ENCODE measurements around the gene DISP2. TPM values are rescaled to one million over a fixed set of nuclear protein-coding genes. Genes with fewer than 3 reads are reported as not detected.

DISP2 gene
- total and polyA plus RNA-seq, 2 experiments from 2014 or later = 1.3 to 2.2 TPM

- Histone ChIP-seq H3K27ac (ENCODE audit: low read depth) (no peak overlapping the region), H3K79me2 (replicated peaks; ENCODE audit: insufficient read depth) (no peaks in the 10 kb centered on the region), H3K27me3 (ENCODE audit: insufficient read depth) (no peaks in the 10 kb centered on the region), H3K4me1 (ENCODE audit: insufficient read depth) (no peaks in the 10 kb centered on the region), H3K36me3 (ENCODE audit: insufficient read depth) (peaks cover 9% of the 10 kb centered on the region), H3K9me2 (ENCODE audit: insufficient read depth) (no peaks in the 10 kb centered on the region), H4K20me1 (replicated peaks; ENCODE audit: insufficient read depth) (no peaks in the 10 kb centered on the region), H3K4me2 (no peak overlapping the region), H3K4me3 (no peak overlapping the region), H2AFZ (no peak overlapping the region), H3F3A (replicated peaks; ENCODE audit: low read depth) (0 out of 2 replicates have a peak, but pooled peaks cover 4% of the 10 kb centered on the region)
- Mint-ChIP-seq H3K4me3 (no peak overlapping the region), H3K9me3 (no peaks in the 10 kb centered on the region), H3K36me3 (ENCODE audit: low read depth) (peaks cover 14% of the 10 kb centered on the region), H3K27me3 (ENCODE audit: insufficient read depth, low read depth, poor library complexity) (peaks cover 4% of the 10 kb centered on the region), H3K4me1 (no peaks in the 10 kb centered on the region), H3K27ac (no peak overlapping the region)
- TF ChIP-seq ZNF331 (CRISPR knock-in tag; IDR thresholded peaks at IDR 0.05; ENCODE audit: low read depth) (no peak), REST (IDR thresholded peaks at IDR 0.05; ENCODE audit: unreplicated experiment) (no peak), EZH2 (IDR thresholded peaks at IDR 0.05; ENCODE audit: low read depth, unreplicated experiment) (no peak), ETS1 (IDR thresholded peaks at IDR 0.05) (no peak), NANOG (IDR thresholded peaks at IDR 0.05; ENCODE audit: borderline replicate concordance) (no peak), CREB1 (CRISPR knock-in tag; IDR thresholded peaks at IDR 0.05; ENCODE audit: low read depth) (no peak), POLR2AphosphoS5 (IDR thresholded peaks at IDR 0.05; ENCODE audit: low read depth) (no peak), JUNB (IDR thresholded peaks at IDR 0.05; ENCODE audit: unreplicated experiment) (no peak), CTCF (conservative IDR thresholded peaks at IDR 0.05; ENCODE audit: low read depth in 2 of 2) (no peak), EZH2phosphoT487 (IDR thresholded peaks at IDR 0.05; ENCODE audit: unreplicated experiment) (no peak), STAT1 (IDR thresholded peaks at IDR 0.05; ENCODE audit: unreplicated experiment) (no peak), ZNF114 (CRISPR knock-in tag; IDR thresholded peaks at IDR 0.05) (no peak), ZNF462 (CRISPR knock-in tag; IDR thresholded peaks at IDR 0.05) (no peak)
- ATAC-seq (no peak), DNase-seq (ENCODE audit: low spot score) (no peak)
These were observed 40.4 kb downstream of the DISP2 start for GRCh38 chr15:40398413-40398873.

Data from GM23338 (cell line).